Activated B cell treated with CpG ODN at 0.5 μM for 24 hours (primary cell): ENCODE results near the gene PLSCR3. TPM values are rescaled to one million over a fixed set of nuclear protein-coding genes. Genes with fewer than 3 reads are reported as not detected.
A peak's percentile ranks its signal among the peaks of the same experiment; 100 is the strongest.

Experiments
- ATAC-seq: fragments of 200-7000 bp; cut with Tn5 transposase; one replicate; pipeline ENCODE4 v1.10.0; 2021; ENCODE audit warnings: low read depth, mild to moderate bottlenecking, moderate library complexity
- CTCF ChIA-PET: fragments of 350-600 bp; sonication (Branson Sonifier 250); formaldehyde crosslinking; loops from one replicate; lab custom pipeline; 2021; ENCODE audit warnings: antibody characterized with exemption; lab: Charles Lee
- POLR2A ChIA-PET: fragments of 350-600 bp; sonication (Branson Sonifier 250); formaldehyde crosslinking; loops from one replicate; lab custom pipeline; 2021; ENCODE audit warnings: antibody characterized with exemption; lab: Charles Lee
- DNase-seq: peaks from one replicate; pipeline ENCODE4 v3.0.0; 2022
- H3K27ac Mint-ChIP-seq: one replicate; pipeline ENCODE4 v1.8.0; 2020; ENCODE audit warnings: mixed read lengths
- H3K27me3 Mint-ChIP-seq: one replicate; pipeline ENCODE4 v1.8.0; 2021; ENCODE audit warnings: mixed read lengths
- H3K36me3 Mint-ChIP-seq: one replicate; pipeline ENCODE4 v1.8.0; 2021; ENCODE audit warnings: low read depth, mixed read lengths
- H3K4me1 Mint-ChIP-seq: one replicate; pipeline ENCODE4 v1.8.0; 2021; ENCODE audit warnings: mixed read lengths
- H3K4me3 Mint-ChIP-seq: one replicate; pipeline ENCODE4 v1.8.0; 2020; ENCODE audit warnings: mild to moderate bottlenecking, mixed read lengths
- H3K9me3 Mint-ChIP-seq: one replicate; pipeline ENCODE4 v1.8.0; 2020; ENCODE audit warnings: mixed read lengths
- CTCF ChIP-seq: fragments of 200-600 bp; IDR thresholded peaks from one replicate; pipeline ENCODE4 v1.8.0; 2022; ENCODE audit warnings: antibody characterized with exemption, mild to moderate bottlenecking
- intact Hi-C: fragments of 100-400 bp; cut with micrococcal nuclease; formaldehyde crosslinking; loops from one replicate; pipeline ENCODE4 v1.15.1; 2024
- total RNA-seq: library from RNA; stranded (reverse); gene quantifications from 2 replicates; pipeline ENCODE4 v1.2.3, GENCODE V29; 2022

The PLSCR3 gene
- total RNA-seq, 1 donor from 2014 or later: 35.2 TPM

- DNase-seq (no peak), ATAC-seq (peak; percentile 26)
- Mint-ChIP-seq H3K4me1 (peaks cover 16% of the 10 kb centered on the region), H3K27ac (peak overlapping the region; percentile 94), H3K4me3 (peak overlapping the region; percentile 97), H3K36me3 (peaks cover 8% of the 10 kb centered on the region), H3K27me3 (peaks cover 16% of the 10 kb centered on the region), H3K9me3 (no peaks in the 10 kb centered on the region)
- ChIA-PET CTCF (interaction anchor here (1.0 to 1.6 kb wide), 4 partner anchors 11 to 49 kb away, joined by 3 to 9 read pairs (median 3); partner anchors contain the start of genes PLSCR3 and TMEM102), POLR2A (interaction anchor here (0.6 to 2.9 kb wide), 31 partner anchors 9 to 768 kb away, joined by 3 to 40 read pairs (median 5); partner anchors contain the start of genes ACAP1, FGF11, FXR2 and MPDU1)
- intact Hi-C loops: loop anchor here (1.0 kb wide), 7 partner anchors 11 to 98 kb away; partner anchors contain the start of genes EIF5A, KCTD11, PLSCR3 and POLR2A
- TF ChIP-seq CTCF: no peak
These were observed 10.5 kb upstream of the PLSCR3 start for GRCh38 chr17:7404737-7405349.

GRCh38 chr17:7403977-7404736 lies 9.8 kb upstream of the PLSCR3 start, which contains the start of gene TMEM256:
Gene TMEM256 (minus strand): TSS chr17:7404097. CDS start chr17:7404084, 13 bp downstream.
- CTCF ChIA-PET: interaction anchor here (1.0 to 1.6 kb wide), 4 partner anchors 10 to 48 kb away, joined by 3 to 9 read pairs (median 3); partner anchors contain the start of genes PLSCR3 and TMEM102
- TF ChIP-seq CTCF: no peak
- peak within 1 kb of the TSS; percentile 94 for H3K27ac Mint-ChIP-seq

GRCh38 chr17:7403727-7403976 lies 9.3 kb upstream of the PLSCR3 start:
- POLR2A ChIA-PET: interaction anchor here (0.5 to 2.9 kb wide), 33 partner anchors 8 to 770 kb away, joined by 3 to 40 read pairs (median 5); partner anchors contain the start of genes ACAP1, FXR2, GPS2 and MPDU1
- CTCF ChIA-PET: interaction anchor here (1.0 to 1.6 kb wide), 3 partner anchors 32 to 48 kb away, joined by 3 to 9 read pairs (median 3); partner anchors contain the start of gene TMEM102
- no peak for TF ChIP-seq CTCF
- DNase-seq (no peak), ATAC-seq (no peak)
- Mint-ChIP-seq H3K27ac (peak overlapping the region; percentile 94), H3K4me3 (peak overlapping the region; percentile 97), H3K36me3 (peaks cover 10% of the 10 kb centered on the region), H3K4me1 (peaks cover 16% of the 10 kb centered on the region), H3K9me3 (no peaks in the 10 kb centered on the region), H3K27me3 (peaks cover 9% of the 10 kb centered on the region)
- intact Hi-C loops: no loop called here

More at GRCh38 chr17:7403977-7404736, 9.8 kb upstream of the PLSCR3 start, which contains the start of gene TMEM256:
- peaks cover 10% of the 10 kb centered on the region for H3K36me3 Mint-ChIP-seq
- ATAC-seq: peak; percentile 89
- H3K4me3 Mint-ChIP-seq: peak within 1 kb of the TSS; percentile 97
- DNase-seq: peak; percentile 82
- intact Hi-C loops: loop anchor here (1.0 kb wide), 7 partner anchors 10 to 97 kb away; partner anchors contain the start of genes EIF5A, KCTD11, PLSCR3 and POLR2A
- peaks cover 12% of the 10 kb centered on the region for H3K27me3 Mint-ChIP-seq
- no peaks in the 10 kb centered on the region for H3K9me3 Mint-ChIP-seq
- POLR2A ChIA-PET: interaction anchor here (0.5 to 2.9 kb wide), 37 partner anchors 8 to 769 kb away, joined by 3 to 40 read pairs (median 5); partner anchors contain the start of genes ACAP1, FGF11, FXR2 and GPS2
- H3K4me1 Mint-ChIP-seq: peaks cover 16% of the 10 kb centered on the region

GRCh38 chr17:7403043-7403726 lies 8.9 kb upstream of the PLSCR3 start:
- H3K9me3 Mint-ChIP-seq: no peaks in the 10 kb centered on the region
- no peak for ATAC-seq
- CTCF ChIA-PET: interaction anchor here (1.2 to 1.6 kb wide), 2 partner anchors 32 to 34 kb away, joined by 3 to 9 read pairs; partner anchors contain the start of gene TMEM102
- peaks cover 19% of the 10 kb centered on the region for H3K4me1 Mint-ChIP-seq
- H3K36me3 Mint-ChIP-seq: peaks cover 10% of the 10 kb centered on the region
- no peak for DNase-seq
- peak overlapping the region; percentile 94 for H3K27ac Mint-ChIP-seq
- no peak for TF ChIP-seq CTCF
- POLR2A ChIA-PET: interaction anchor here (0.5 to 2.9 kb wide), 22 partner anchors 10 to 1036 kb away, joined by 3 to 40 read pairs (median 6); partner anchors contain the start of genes FXR2, PLSCR3, POLR2A and SLC35G6
- H3K27me3 Mint-ChIP-seq: peaks cover 9% of the 10 kb centered on the region
- intact Hi-C loops: no loop called here
- H3K4me3 Mint-ChIP-seq: peak overlapping the region; percentile 97
